ENCODE data around the gene FOXQ1. TPM values are rescaled to one million over a fixed set of nuclear protein-coding genes. Genes with fewer than 3 reads are reported as not detected.

The FOXQ1 gene
- total and polyA plus RNA-seq, 2 of the 13 experiments (the other 11 are each of a cell fraction or from before 2014, with no cell fraction given) = 35.2 to 39.8 TPM

GRCh38 chr6:1267057-1267732 lies 44.7 kb upstream of the FOXQ1 start (continued):
- TF ChIP-seq ZFYVE20 (CRISPR knock-in tag; IDR thresholded peaks at IDR 0.05; ENCODE audit: borderline replicate concordance, low read depth) (no peak), POLR2AphosphoS2 (IDR thresholded peaks at IDR 0.05; ENCODE audit: low read depth, low read length) (no peak), ZNF253 (CRISPR knock-in tag; IDR thresholded peaks at IDR 0.05; ENCODE audit: borderline replicate concordance) (no peak), ZNF20 (CRISPR knock-in tag; IDR thresholded peaks at IDR 0.05) (no peak), ELF3 (CRISPR knock-in tag; IDR thresholded peaks at IDR 0.05) (peak; percentile 68), NR2F2 (IDR thresholded peaks at IDR 0.05; ENCODE audit: borderline replicate concordance, low read depth) (peak; percentile 19; the same call in 1 of the 2 replicates), SMAD3 (CRISPR knock-in tag; IDR thresholded peaks at IDR 0.05) (peak; percentile 78), RXRB (CRISPR knock-in tag; IDR thresholded peaks at IDR 0.05; ENCODE audit: borderline replicate concordance) (peak; percentile 56; the same call in 1 of the 2 replicates), AKAP8 (CRISPR knock-in tag; IDR thresholded peaks at IDR 0.05) (no peak), ZNF501 (CRISPR knock-in tag; IDR thresholded peaks at IDR 0.05) (no peak; the same call in 1 of the 2 replicates), FLYWCH1 (CRISPR knock-in tag; IDR thresholded peaks at IDR 0.05) (no peak), SETDB1 (CRISPR knock-in tag; IDR thresholded peaks at IDR 0.05; ENCODE audit: borderline replicate concordance) (no peak), NFE2L1 (CRISPR knock-in tag; IDR thresholded peaks at IDR 0.05; ENCODE audit: borderline replicate concordance) (no peak), ZNF496 (CRISPR knock-in tag; IDR thresholded peaks at IDR 0.05; ENCODE audit: insufficient replicate concordance) (no peak), RBFOX2 (IDR thresholded peaks at IDR 0.05; ENCODE audit: low read depth, low read length) (0 out of 2 replicates have a peak, but pooled peaks have one; percentile 42), NRL (CRISPR knock-in tag; IDR thresholded peaks at IDR 0.05; ENCODE audit: borderline replicate concordance) (no peak)
- TF ChIP-seq, protein P1, sequence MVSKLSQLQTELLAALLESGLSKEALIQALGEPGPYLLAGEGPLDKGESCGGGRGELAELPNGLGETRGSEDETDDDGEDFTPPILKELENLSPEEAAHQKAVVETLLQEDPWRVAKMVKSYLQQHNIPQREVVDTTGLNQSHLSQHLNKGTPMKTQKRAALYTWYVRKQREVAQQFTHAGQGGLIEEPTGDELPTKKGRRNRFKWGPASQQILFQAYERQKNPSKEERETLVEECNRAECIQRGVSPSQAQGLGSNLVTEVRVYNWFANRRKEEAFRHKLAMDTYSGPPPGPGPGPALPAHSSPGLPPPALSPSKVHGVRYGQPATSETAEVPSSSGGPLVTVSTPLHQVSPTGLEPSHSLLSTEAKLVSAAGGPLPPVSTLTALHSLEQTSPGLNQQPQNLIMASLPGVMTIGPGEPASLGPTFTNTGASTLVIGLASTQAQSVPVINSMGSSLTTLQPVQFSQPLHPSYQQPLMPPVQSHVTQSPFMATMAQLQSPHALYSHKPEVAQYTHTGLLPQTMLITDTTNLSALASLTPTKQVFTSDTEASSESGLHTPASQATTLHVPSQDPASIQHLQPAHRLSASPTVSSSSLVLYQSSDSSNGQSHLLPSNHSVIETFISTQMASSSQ (IDR thresholded peaks at IDR 0.05; ENCODE audit: low read depth) = peak; percentile 9; the same call in 1 of the 2 replicates
- TF ChIP-seq, protein P1 (CRISPR knock-in tag; IDR thresholded peaks at IDR 0.05; ENCODE audit: borderline replicate concordance) = peak; percentile 48; the same call in 1 of the 2 replicates
- TF ChIP-seq, protein P2, sequence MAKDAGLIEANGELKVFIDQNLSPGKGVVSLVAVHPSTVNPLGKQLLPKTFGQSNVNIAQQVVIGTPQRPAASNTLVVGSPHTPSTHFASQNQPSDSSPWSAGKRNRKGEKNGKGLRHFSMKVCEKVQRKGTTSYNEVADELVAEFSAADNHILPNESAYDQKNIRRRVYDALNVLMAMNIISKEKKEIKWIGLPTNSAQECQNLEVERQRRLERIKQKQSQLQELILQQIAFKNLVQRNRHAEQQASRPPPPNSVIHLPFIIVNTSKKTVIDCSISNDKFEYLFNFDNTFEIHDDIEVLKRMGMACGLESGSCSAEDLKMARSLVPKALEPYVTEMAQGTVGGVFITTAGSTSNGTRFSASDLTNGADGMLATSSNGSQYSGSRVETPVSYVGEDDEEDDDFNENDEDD (CRISPR knock-in tag; IDR thresholded peaks at IDR 0.05; ENCODE audit: borderline replicate concordance) = peak; percentile 24; the same call in 1 of the 2 replicates
- TF ChIP-seq, protein P3, sequence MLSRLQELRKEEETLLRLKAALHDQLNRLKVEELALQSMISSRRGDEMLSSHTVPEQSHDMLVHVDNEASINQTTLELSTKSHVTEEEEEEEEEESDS (CRISPR knock-in tag; IDR thresholded peaks at IDR 0.05; ENCODE audit: borderline replicate concordance) = 0 out of 2 replicates have a peak, but pooled peaks have one; percentile 51
- TF ChIP-seq, protein P4, sequence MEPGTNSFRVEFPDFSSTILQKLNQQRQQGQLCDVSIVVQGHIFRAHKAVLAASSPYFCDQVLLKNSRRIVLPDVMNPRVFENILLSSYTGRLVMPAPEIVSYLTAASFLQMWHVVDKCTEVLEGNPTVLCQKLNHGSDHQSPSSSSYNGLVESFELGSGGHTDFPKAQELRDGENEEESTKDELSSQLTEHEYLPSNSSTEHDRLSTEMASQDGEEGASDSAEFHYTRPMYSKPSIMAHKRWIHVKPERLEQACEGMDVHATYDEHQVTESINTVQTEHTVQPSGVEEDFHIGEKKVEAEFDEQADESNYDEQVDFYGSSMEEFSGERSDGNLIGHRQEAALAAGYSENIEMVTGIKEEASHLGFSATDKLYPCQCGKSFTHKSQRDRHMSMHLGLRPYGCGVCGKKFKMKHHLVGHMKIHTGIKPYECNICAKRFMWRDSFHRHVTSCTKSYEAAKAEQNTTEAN (CRISPR knock-in tag; conservative IDR thresholded peaks at IDR 0.05) = 0 out of 2 replicates have a peak, but pooled peaks have one; percentile 30
